Upper lobe of left lung (tissue), 4 donors: Measurements from ENCODE around the gene SLC38A2.

ENCODE experiments used
- POLR2A ChIP-seq, 4 donors: fragments of 450-650 bp; IDR thresholded peaks; one replicate each; pipeline ENCODE4 v1.5.1; 2016 to 2017; ENCODE audit warnings: antibody characterized with exemption in 4 of 4, mild to moderate bottlenecking in 2 of 4
- POLR2AphosphoS5 ChIP-seq, 2 donors: sonication (generic); formaldehyde crosslinking; IDR thresholded peaks; one replicate each; pipeline ENCODE4 v1.5.1; 2017; ENCODE audit warnings: antibody characterized with exemption in 2 of 2

- TF ChIP-seq POLR2AphosphoS5 (IDR thresholded peaks at IDR 0.05) (no peak), POLR2A (IDR thresholded peaks at IDR 0.05) (no peak)
Measured at GRCh38 chr12:46360908-46361666, 11.5 kb downstream of the SLC38A2 start.
